ENCODE results near the gene PCDHB6. TPM values are rescaled to one million over a fixed set of nuclear protein-coding genes. Genes with fewer than 3 reads are reported as not detected.
A peak's percentile ranks its signal among the peaks of the same experiment; 100 is the strongest.
"Not testable (repeated sequence)": the region's sequence is repeated elsewhere in the genome, so short reads cannot be mapped to it uniquely, and the experiment has no call there.

Gene PCDHB6
- total RNA-seq, 5 donors from 2014 or later (not counting 1 experiment from before 2014, with no cell fraction given) = not detected

GRCh38 chr5:141135718-141136266 is 14.1 kb upstream of the PCDHB6 start:
- H3K4me1 ChIP-seq (ENCODE audit: control insufficient read depth in 1 of 2, extremely low read depth in 1 of 2, insufficient read depth in 2 of 2, low read length in 2 of 2) = peaks cover 0 to 6% of the 10 kb centered on the region in 2 experiments
- no peak overlapping the region for H3K27ac Mint-ChIP-seq
- peak overlapping the region in 2 of 3 donors; percentile 53 to 62 for H3K4me3 Mint-ChIP-seq
- DNase-seq (no peak), ATAC-seq (replicated peaks in 1 of 4) (no peak)
- no peak overlapping the region for H3K27ac ChIP-seq (ENCODE audit: low read length)
- peaks cover 8% of the 10 kb centered on the region for H3K9me3 ChIP-seq
- H3K27me3 ChIP-seq (replicated peaks in 1 of 2; ENCODE audit: control insufficient read depth in 2 of 2, extremely low read depth in 1 of 2, insufficient read depth in 2 of 2, low read length in 1 of 2) = peaks cover 0 to 8% of the 10 kb centered on the region in 2 experiments
- peaks cover 7 to 44% (median 36%) of the 10 kb centered on the region in 3 donors for H3K9me3 Mint-ChIP-seq
- peaks cover 8 to 14% (median 9%) of the 10 kb centered on the region in 3 donors for H3K4me1 Mint-ChIP-seq
- no peaks in the 10 kb centered on the region for H3K36me3 Mint-ChIP-seq
- H3K4me3 ChIP-seq (ENCODE audit: control insufficient read depth in 1 of 2, extremely low read depth in 1 of 2, low read length in 1 of 2) = no peak overlapping the region
- ChIA-PET CTCF (interaction anchor here in 1 of 2 donors (1.3 kb wide), 1 partner anchor 14 kb away, joined by 3 read pairs; the partner anchor contains the start of gene PCDHB4), POLR2A (no interaction called here)
- peaks cover 21 to 25% of the 10 kb centered on the region in 2 donors for H3K27me3 Mint-ChIP-seq
- 61% methylated on average over 14 of the region's 19 CpGs for WGBS (ENCODE audit: insufficient coverage)
- H3K36me3 ChIP-seq (ENCODE audit: control insufficient read depth in 2 of 2, extremely low read depth in 1 of 2, insufficient read depth in 1 of 2, low read length in 1 of 2) = no peaks in the 10 kb centered on the region

GRCh38 chr5:141137346-141137745 is 12.5 kb upstream of the PCDHB6 start:
- peaks cover 7 to 39% (median 33%) of the 10 kb centered on the region in 3 donors for H3K9me3 Mint-ChIP-seq
- 47% methylated on average over 22 of the region's 34 CpGs for WGBS (ENCODE audit: insufficient coverage)

GRCh38 chr5:141150224-141150992 is 551 bp downstream of the PCDHB6 start:
- Histone ChIP-seq H3K4me1 (ENCODE audit: control insufficient read depth in 1 of 2, extremely low read depth in 1 of 2, insufficient read depth in 2 of 2, low read length in 2 of 2) (no peaks in the 10 kb centered on the region), H3K9me3 (no peaks in the 10 kb centered on the region), H3K36me3 (ENCODE audit: control insufficient read depth in 2 of 2, extremely low read depth in 1 of 2, insufficient read depth in 1 of 2, low read length in 1 of 2) (no peaks in the 10 kb centered on the region), H3K27me3 (replicated peaks in 1 of 2; ENCODE audit: control insufficient read depth in 2 of 2, extremely low read depth in 1 of 2, insufficient read depth in 2 of 2, low read length in 1 of 2) (peaks cover 7 to 24% of the 10 kb centered on the region in 2 experiments), H3K27ac (ENCODE audit: low read length) (no peak overlapping the region), H3K4me3 (ENCODE audit: control insufficient read depth in 1 of 2, extremely low read depth in 1 of 2, low read length in 1 of 2) (no peak overlapping the region)
- H3K4me3 Mint-ChIP-seq = peak overlapping the region in 1 of 3 donors; percentile 22
- peaks cover 35 to 49% of the 10 kb centered on the region in 2 donors for H3K27me3 Mint-ChIP-seq
- DNase-seq (no peak), ATAC-seq (replicated peaks in 1 of 4) (no peak)
- CTCF ChIA-PET = no interaction called here
- H3K9me3 Mint-ChIP-seq = peaks cover 6 to 27% (median 15%) of the 10 kb centered on the region in 3 donors
- WGBS (ENCODE audit: insufficient coverage) = 59% methylated on average over 33 of the region's 33 CpGs
- POLR2A ChIA-PET = interaction anchor here (0.5 to 0.8 kb wide), 2 partner anchors 55 to 414 kb away, joined by 3 read pairs; no protein-coding TSS in a partner anchor
- H3K36me3 Mint-ChIP-seq = peaks cover 4% of the 10 kb centered on the region
- peaks cover 3 to 7% (median 5%) of the 10 kb centered on the region in 3 donors for H3K4me1 Mint-ChIP-seq
- no peak overlapping the region for H3K27ac Mint-ChIP-seq

More at GRCh38 chr5:141137346-141137745, 12.5 kb upstream of the PCDHB6 start:
- CTCF ChIA-PET; H3K9me3 ChIP-seq; H3K4me1 ChIP-seq (ENCODE audit: control insufficient read depth in 1 of 2, extremely low read depth in 1 of 2, insufficient read depth in 2 of 2, low read length in 2 of 2); H3K4me3 ChIP-seq (ENCODE audit: control insufficient read depth in 1 of 2, extremely low read depth in 1 of 2, low read length in 1 of 2); H3K36me3 ChIP-seq (ENCODE audit: control insufficient read depth in 2 of 2, extremely low read depth in 1 of 2, insufficient read depth in 1 of 2, low read length in 1 of 2); ATAC-seq (replicated peaks in 1 of 4); H3K36me3 Mint-ChIP-seq; DNase-seq; POLR2A ChIA-PET; H3K27ac Mint-ChIP-seq; H3K4me3 Mint-ChIP-seq; H3K27ac ChIP-seq (ENCODE audit: low read length): not testable (repeated sequence)
- H3K27me3 ChIP-seq (replicated peaks in 1 of 2; ENCODE audit: control insufficient read depth in 2 of 2, extremely low read depth in 1 of 2, insufficient read depth in 2 of 2, low read length in 1 of 2) = peaks cover 0 to 11% of the 10 kb centered on the region in 2 experiments
- Mint-ChIP-seq H3K27me3 (peaks cover 21 to 31% of the 10 kb centered on the region in 2 donors), H3K4me1 (peaks cover 8 to 14% (median 9%) of the 10 kb centered on the region in 3 donors)

- ChIA-PET CTCF (no interaction called here), POLR2A (interaction anchor here in 1 of 2 donors (0.5 kb wide), 1 partner anchor 56 kb away, joined by 3 read pairs; no protein-coding TSS in a partner anchor)
- H3K4me3 Mint-ChIP-seq = no peak overlapping the region
- no peak for ATAC-seq (replicated peaks in 1 of 4)
- no peak for DNase-seq
- H3K27ac Mint-ChIP-seq = no peak overlapping the region
- peaks cover 36 to 54% of the 10 kb centered on the region in 2 donors for H3K27me3 Mint-ChIP-seq
- H3K4me1 Mint-ChIP-seq = peaks cover 3 to 7% (median 5%) of the 10 kb centered on the region in 3 donors
- H3K27ac ChIP-seq (ENCODE audit: low read length) = no peak overlapping the region
- H3K36me3 Mint-ChIP-seq = peaks cover 4% of the 10 kb centered on the region
- no peak overlapping the region for H3K4me3 ChIP-seq (ENCODE audit: control insufficient read depth in 1 of 2, extremely low read depth in 1 of 2, low read length in 1 of 2)
- H3K9me3 ChIP-seq = no peaks in the 10 kb centered on the region
- H3K4me1 ChIP-seq (ENCODE audit: control insufficient read depth in 1 of 2, extremely low read depth in 1 of 2, insufficient read depth in 2 of 2, low read length in 2 of 2) = no peaks in the 10 kb centered on the region
- peaks cover 6 to 30% (median 15%) of the 10 kb centered on the region in 3 donors for H3K9me3 Mint-ChIP-seq
- WGBS (ENCODE audit: insufficient coverage) = 43% methylated on average over 9 of the region's 13 CpGs
- H3K27me3 ChIP-seq (replicated peaks in 1 of 2; ENCODE audit: control insufficient read depth in 2 of 2, extremely low read depth in 1 of 2, insufficient read depth in 2 of 2, low read length in 1 of 2) = peaks cover 7 to 24% of the 10 kb centered on the region in 2 experiments
- H3K36me3 ChIP-seq (ENCODE audit: control insufficient read depth in 2 of 2, extremely low read depth in 1 of 2, insufficient read depth in 1 of 2, low read length in 1 of 2) = no peaks in the 10 kb centered on the region
These were observed 1.1 kb downstream of the PCDHB6 start for GRCh38 chr5:141150993-141151325.

GRCh38 chr5:141151632-141152031 is 1.8 kb downstream of the PCDHB6 start:
- Mint-ChIP-seq H3K9me3 (peaks cover 6 to 34% (median 20%) of the 10 kb centered on the region in 3 donors), H3K27me3 (peaks cover 43 to 56% of the 10 kb centered on the region in 2 donors)
- DNase-seq; H3K9me3 ChIP-seq; ATAC-seq (replicated peaks in 1 of 4); H3K4me1 ChIP-seq (ENCODE audit: control insufficient read depth in 1 of 2, extremely low read depth in 1 of 2, insufficient read depth in 2 of 2, low read length in 2 of 2); H3K4me3 Mint-ChIP-seq; H3K4me1 Mint-ChIP-seq; H3K36me3 Mint-ChIP-seq; H3K27ac ChIP-seq (ENCODE audit: low read length); POLR2A ChIA-PET; H3K4me3 ChIP-seq (ENCODE audit: control insufficient read depth in 1 of 2, extremely low read depth in 1 of 2, low read length in 1 of 2); H3K36me3 ChIP-seq (ENCODE audit: control insufficient read depth in 2 of 2, extremely low read depth in 1 of 2, insufficient read depth in 1 of 2, low read length in 1 of 2); H3K27ac Mint-ChIP-seq; CTCF ChIA-PET: not testable (repeated sequence)
- 51% methylated on average over 21 of the region's 41 CpGs for WGBS (ENCODE audit: insufficient coverage)
- peaks cover 10 to 28% of the 10 kb centered on the region in 2 experiments for H3K27me3 ChIP-seq (replicated peaks in 1 of 2; ENCODE audit: control insufficient read depth in 2 of 2, extremely low read depth in 1 of 2, insufficient read depth in 2 of 2, low read length in 1 of 2)

GRCh38 chr5:141152096-141152495 is 2.2 kb downstream of the PCDHB6 start:
- H3K27ac ChIP-seq (ENCODE audit: low read length); H3K4me1 ChIP-seq (ENCODE audit: control insufficient read depth in 1 of 2, extremely low read depth in 1 of 2, insufficient read depth in 2 of 2, low read length in 2 of 2); H3K27ac Mint-ChIP-seq; DNase-seq; ATAC-seq (replicated peaks in 1 of 4); CTCF ChIA-PET; H3K9me3 ChIP-seq; H3K36me3 ChIP-seq (ENCODE audit: control insufficient read depth in 2 of 2, extremely low read depth in 1 of 2, insufficient read depth in 1 of 2, low read length in 1 of 2); H3K4me1 Mint-ChIP-seq; H3K36me3 Mint-ChIP-seq; H3K4me3 ChIP-seq (ENCODE audit: control insufficient read depth in 1 of 2, extremely low read depth in 1 of 2, low read length in 1 of 2); POLR2A ChIA-PET; H3K4me3 Mint-ChIP-seq: not testable (repeated sequence)
- Mint-ChIP-seq H3K27me3 (peaks cover 47 to 60% of the 10 kb centered on the region in 2 donors), H3K9me3 (peaks cover 6 to 34% (median 21%) of the 10 kb centered on the region in 3 donors)
- whole genome bisulfite sequencing (ENCODE audit: insufficient coverage) = 40% methylated on average over 34 of the region's 36 CpGs
- peaks cover 10 to 28% of the 10 kb centered on the region in 2 experiments for H3K27me3 ChIP-seq (replicated peaks in 1 of 2; ENCODE audit: control insufficient read depth in 2 of 2, extremely low read depth in 1 of 2, insufficient read depth in 2 of 2, low read length in 1 of 2)
